ENCODE measurements around the gene KCNN1. TPM values are rescaled to one million over a fixed set of nuclear protein-coding genes. Genes with fewer than 3 reads are reported as not detected.

KCNN1 gene
- total and polyA plus RNA-seq, 2 experiments from 2014 or later = 2.2 to 29.8 TPM

DNA sequence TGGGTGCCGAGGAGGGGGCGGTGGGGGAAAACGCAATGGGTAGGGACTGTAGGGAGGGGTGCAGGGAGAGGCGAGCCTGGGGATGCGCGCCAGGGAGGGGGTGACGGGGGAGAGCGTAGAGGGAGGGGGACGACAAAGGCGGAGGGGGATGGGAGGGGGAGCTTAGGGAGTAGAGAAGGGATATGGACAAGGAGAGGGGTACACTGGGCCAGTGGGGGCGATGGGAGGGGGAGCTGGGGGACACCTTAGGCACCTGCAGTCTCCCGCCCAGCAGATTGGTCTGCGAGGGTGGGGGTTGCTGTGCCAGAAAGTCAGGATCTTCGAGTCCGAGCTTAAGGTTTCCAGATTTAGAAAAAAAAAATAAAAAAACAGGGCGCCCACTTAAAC lies 18.4 kb upstream of the KCNN1 start:
- peaks cover 30% of the 10 kb centered on the region; the same call in 1 of the 2 replicates for H3K4me1 ChIP-seq (ENCODE audit: insufficient read depth)
- no peaks in the 10 kb centered on the region for H4K20me1 ChIP-seq (replicated peaks; ENCODE audit: insufficient read depth)
- peaks cover 49% of the 10 kb centered on the region for H3K27me3 ChIP-seq (ENCODE audit: insufficient read depth)
- H3K4me2 ChIP-seq = peak overlapping the region; percentile 94
- Mint-ChIP-seq H3K4me1 (peaks cover 31% of the 10 kb centered on the region), H3K9me3 (no peaks in the 10 kb centered on the region), H3K27me3 (ENCODE audit: insufficient read depth, low read depth, poor library complexity) (peaks cover 67% of the 10 kb centered on the region), H3K4me3 (peak overlapping the region; percentile 76), H3K27ac (no peak overlapping the region), H3K36me3 (ENCODE audit: low read depth) (no peaks in the 10 kb centered on the region; the same call in 2 of the 3 replicates)
- H3K4me3 ChIP-seq = peak overlapping the region; percentile 72
- no peak overlapping the region for H2AFZ ChIP-seq
- DNase-seq (ENCODE audit: low spot score) = peak; percentile 82
- H3K27ac ChIP-seq (ENCODE audit: low read depth) = no peak overlapping the region
- H3K36me3 ChIP-seq (ENCODE audit: insufficient read depth) = no peaks in the 10 kb centered on the region
- H3F3A ChIP-seq (replicated peaks; ENCODE audit: low read depth) = peaks cover 21% of the 10 kb centered on the region
- H3K79me2 ChIP-seq (replicated peaks; ENCODE audit: insufficient read depth) = no peaks in the 10 kb centered on the region
- no peak; the same call in 1 of the 3 replicates for ATAC-seq
- TF ChIP-seq, protein P1, sequence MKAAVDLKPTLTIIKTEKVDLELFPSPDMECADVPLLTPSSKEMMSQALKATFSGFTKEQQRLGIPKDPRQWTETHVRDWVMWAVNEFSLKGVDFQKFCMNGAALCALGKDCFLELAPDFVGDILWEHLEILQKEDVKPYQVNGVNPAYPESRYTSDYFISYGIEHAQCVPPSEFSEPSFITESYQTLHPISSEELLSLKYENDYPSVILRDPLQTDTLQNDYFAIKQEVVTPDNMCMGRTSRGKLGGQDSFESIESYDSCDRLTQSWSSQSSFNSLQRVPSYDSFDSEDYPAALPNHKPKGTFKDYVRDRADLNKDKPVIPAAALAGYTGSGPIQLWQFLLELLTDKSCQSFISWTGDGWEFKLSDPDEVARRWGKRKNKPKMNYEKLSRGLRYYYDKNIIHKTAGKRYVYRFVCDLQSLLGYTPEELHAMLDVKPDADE (IDR thresholded peaks at IDR 0.05) = no peak
- TF ChIP-seq EZH2phosphoT487 (IDR thresholded peaks at IDR 0.05; ENCODE audit: unreplicated experiment) (no peak), ZNF331 (CRISPR knock-in tag; IDR thresholded peaks at IDR 0.05; ENCODE audit: low read depth) (no peak), POLR2AphosphoS5 (IDR thresholded peaks at IDR 0.05; ENCODE audit: low read depth) (no peak), JUNB (IDR thresholded peaks at IDR 0.05; ENCODE audit: unreplicated experiment) (no peak), NANOG (IDR thresholded peaks at IDR 0.05; ENCODE audit: borderline replicate concordance) (no peak), ZNF114 (CRISPR knock-in tag; IDR thresholded peaks at IDR 0.05) (no peak)
- TF ChIP-seq, protein P2, sequence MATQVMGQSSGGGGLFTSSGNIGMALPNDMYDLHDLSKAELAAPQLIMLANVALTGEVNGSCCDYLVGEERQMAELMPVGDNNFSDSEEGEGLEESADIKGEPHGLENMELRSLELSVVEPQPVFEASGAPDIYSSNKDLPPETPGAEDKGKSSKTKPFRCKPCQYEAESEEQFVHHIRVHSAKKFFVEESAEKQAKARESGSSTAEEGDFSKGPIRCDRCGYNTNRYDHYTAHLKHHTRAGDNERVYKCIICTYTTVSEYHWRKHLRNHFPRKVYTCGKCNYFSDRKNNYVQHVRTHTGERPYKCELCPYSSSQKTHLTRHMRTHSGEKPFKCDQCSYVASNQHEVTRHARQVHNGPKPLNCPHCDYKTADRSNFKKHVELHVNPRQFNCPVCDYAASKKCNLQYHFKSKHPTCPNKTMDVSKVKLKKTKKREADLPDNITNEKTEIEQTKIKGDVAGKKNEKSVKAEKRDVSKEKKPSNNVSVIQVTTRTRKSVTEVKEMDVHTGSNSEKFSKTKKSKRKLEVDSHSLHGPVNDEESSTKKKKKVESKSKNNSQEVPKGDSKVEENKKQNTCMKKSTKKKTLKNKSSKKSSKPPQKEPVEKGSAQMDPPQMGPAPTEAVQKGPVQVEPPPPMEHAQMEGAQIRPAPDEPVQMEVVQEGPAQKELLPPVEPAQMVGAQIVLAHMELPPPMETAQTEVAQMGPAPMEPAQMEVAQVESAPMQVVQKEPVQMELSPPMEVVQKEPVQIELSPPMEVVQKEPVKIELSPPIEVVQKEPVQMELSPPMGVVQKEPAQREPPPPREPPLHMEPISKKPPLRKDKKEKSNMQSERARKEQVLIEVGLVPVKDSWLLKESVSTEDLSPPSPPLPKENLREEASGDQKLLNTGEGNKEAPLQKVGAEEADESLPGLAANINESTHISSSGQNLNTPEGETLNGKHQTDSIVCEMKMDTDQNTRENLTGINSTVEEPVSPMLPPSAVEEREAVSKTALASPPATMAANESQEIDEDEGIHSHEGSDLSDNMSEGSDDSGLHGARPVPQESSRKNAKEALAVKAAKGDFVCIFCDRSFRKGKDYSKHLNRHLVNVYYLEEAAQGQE (IDR thresholded peaks at IDR 0.05; ENCODE audit: unreplicated experiment) = no peak
- TF ChIP-seq, protein P3, sequence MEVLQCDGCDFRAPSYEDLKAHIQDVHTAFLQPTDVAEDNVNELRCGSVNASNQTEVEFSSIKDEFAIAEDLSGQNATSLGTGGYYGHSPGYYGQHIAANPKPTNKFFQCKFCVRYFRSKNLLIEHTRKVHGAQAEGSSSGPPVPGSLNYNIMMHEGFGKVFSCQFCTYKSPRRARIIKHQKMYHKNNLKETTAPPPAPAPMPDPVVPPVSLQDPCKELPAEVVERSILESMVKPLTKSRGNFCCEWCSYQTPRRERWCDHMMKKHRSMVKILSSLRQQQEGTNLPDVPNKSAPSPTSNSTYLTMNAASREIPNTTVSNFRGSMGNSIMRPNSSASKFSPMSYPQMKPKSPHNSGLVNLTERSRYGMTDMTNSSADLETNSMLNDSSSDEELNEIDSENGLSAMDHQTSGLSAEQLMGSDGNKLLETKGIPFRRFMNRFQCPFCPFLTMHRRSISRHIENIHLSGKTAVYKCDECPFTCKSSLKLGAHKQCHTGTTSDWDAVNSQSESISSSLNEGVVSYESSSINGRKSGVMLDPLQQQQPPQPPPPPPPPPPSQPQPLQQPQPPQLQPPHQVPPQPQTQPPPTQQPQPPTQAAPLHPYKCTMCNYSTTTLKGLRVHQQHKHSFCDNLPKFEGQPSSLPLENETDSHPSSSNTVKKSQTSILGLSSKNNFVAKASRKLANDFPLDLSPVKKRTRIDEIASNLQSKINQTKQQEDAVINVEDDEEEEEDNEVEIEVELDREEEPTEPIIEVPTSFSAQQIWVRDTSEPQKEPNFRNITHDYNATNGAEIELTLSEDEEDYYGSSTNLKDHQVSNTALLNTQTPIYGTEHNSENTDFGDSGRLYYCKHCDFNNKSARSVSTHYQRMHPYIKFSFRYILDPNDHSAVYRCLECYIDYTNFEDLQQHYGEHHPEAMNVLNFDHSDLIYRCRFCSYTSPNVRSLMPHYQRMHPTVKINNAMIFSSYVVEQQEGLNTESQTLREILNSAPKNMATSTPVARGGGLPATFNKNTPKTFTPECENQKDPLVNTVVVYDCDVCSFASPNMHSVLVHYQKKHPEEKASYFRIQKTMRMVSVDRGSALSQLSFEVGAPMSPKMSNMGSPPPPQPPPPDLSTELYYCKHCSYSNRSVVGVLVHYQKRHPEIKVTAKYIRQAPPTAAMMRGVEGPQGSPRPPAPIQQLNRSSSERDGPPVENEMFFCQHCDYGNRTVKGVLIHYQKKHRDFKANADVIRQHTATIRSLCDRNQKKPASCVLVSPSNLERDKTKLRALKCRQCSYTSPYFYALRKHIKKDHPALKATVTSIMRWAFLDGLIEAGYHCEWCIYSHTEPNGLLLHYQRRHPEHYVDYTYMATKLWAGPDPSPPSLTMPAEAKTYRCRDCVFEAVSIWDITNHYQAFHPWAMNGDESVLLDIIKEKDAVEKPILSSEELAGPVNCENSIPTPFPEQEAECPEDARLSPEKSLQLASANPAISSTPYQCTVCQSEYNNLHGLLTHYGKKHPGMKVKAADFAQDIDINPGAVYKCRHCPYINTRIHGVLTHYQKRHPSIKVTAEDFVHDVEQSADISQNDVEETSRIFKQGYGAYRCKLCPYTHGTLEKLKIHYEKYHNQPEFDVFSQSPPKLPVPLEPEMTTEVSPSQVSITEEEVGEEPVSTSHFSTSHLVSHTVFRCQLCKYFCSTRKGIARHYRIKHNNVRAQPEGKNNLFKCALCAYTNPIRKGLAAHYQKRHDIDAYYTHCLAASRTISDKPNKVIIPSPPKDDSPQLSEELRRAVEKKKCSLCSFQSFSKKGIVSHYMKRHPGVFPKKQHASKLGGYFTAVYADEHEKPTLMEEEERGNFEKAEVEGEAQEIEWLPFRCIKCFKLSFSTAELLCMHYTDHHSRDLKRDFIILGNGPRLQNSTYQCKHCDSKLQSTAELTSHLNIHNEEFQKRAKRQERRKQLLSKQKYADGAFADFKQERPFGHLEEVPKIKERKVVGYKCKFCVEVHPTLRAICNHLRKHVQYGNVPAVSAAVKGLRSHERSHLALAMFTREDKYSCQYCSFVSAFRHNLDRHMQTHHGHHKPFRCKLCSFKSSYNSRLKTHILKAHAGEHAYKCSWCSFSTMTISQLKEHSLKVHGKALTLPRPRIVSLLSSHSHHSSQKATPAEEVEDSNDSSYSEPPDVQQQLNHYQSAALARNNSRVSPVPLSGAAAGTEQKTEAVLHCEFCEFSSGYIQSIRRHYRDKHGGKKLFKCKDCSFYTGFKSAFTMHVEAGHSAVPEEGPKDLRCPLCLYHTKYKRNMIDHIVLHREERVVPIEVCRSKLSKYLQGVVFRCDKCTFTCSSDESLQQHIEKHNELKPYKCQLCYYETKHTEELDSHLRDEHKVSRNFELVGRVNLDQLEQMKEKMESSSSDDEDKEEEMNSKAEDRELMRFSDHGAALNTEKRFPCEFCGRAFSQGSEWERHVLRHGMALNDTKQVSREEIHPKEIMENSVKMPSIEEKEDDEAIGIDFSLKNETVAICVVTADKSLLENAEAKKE (CRISPR knock-in tag; IDR thresholded peaks at IDR 0.05) = no peak
- no peaks in the 10 kb centered on the region for H3K9me2 ChIP-seq (ENCODE audit: insufficient read depth)
